ENCODE measurements around the gene ACKR1.

DNA sequence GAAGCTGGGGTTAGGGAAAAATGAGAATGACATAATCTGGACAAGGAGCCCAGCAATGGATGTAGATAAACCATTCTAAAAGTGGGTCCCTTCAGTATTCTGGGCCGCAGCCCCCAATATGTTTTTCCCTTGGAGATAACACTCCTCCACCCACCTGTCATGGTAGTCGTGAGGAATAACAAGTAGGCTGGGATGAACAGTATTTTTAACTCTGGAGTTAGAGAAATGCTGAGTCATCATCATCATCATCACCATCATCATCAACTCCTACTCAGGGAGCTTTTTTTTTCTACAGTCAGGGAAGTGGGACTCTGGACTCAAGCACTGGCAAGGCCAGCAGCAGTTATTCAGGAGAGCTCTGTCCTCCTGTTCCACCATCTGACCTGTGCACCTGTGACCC lies 20.5 kb upstream of the ACKR1 start:
- TF ChIP-seq TAF1 (IDR thresholded peaks at IDR 0.05; ENCODE audit: borderline replicate concordance, low read depth, low read length) (no peak), GABPA (IDR thresholded peaks at IDR 0.05; ENCODE audit: low read depth) (no peak)
- TF ChIP-seq, protein P1, sequence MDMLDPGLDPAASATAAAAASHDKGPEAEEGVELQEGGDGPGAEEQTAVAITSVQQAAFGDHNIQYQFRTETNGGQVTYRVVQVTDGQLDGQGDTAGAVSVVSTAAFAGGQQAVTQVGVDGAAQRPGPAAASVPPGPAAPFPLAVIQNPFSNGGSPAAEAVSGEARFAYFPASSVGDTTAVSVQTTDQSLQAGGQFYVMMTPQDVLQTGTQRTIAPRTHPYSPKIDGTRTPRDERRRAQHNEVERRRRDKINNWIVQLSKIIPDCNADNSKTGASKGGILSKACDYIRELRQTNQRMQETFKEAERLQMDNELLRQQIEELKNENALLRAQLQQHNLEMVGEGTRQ (IDR thresholded peaks at IDR 0.05; ENCODE audit: borderline replicate concordance, low read depth, low read length) = no peak
- TF ChIP-seq, protein P2, sequence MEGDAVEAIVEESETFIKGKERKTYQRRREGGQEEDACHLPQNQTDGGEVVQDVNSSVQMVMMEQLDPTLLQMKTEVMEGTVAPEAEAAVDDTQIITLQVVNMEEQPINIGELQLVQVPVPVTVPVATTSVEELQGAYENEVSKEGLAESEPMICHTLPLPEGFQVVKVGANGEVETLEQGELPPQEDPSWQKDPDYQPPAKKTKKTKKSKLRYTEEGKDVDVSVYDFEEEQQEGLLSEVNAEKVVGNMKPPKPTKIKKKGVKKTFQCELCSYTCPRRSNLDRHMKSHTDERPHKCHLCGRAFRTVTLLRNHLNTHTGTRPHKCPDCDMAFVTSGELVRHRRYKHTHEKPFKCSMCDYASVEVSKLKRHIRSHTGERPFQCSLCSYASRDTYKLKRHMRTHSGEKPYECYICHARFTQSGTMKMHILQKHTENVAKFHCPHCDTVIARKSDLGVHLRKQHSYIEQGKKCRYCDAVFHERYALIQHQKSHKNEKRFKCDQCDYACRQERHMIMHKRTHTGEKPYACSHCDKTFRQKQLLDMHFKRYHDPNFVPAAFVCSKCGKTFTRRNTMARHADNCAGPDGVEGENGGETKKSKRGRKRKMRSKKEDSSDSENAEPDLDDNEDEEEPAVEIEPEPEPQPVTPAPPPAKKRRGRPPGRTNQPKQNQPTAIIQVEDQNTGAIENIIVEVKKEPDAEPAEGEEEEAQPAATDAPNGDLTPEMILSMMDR (IDR thresholded peaks at IDR 0.05) = no peak
